Rectal smooth muscle tissue (tissue), 1 donor: ENCODE data around the gene ZNF79.

Source experiments
- H3K27ac ChIP-seq: one replicate; pipeline ENCODE4 v1.7.0; 2013; ENCODE audit warnings: low read depth, low read length, inconsistent platforms
- H3K27me3 ChIP-seq: one replicate; pipeline ENCODE4 v1.7.0; 2013; ENCODE audit warnings: low read length; ENCODE audit not compliant: control insufficient read depth, insufficient read depth
- H3K36me3 ChIP-seq: one replicate; pipeline ENCODE4 v1.7.0; 2013; ENCODE audit warnings: low read length; ENCODE audit not compliant: control insufficient read depth, insufficient read depth
- H3K4me1 ChIP-seq: one replicate; pipeline ENCODE4 v1.7.0; 2013; ENCODE audit warnings: low read length; ENCODE audit not compliant: control insufficient read depth, insufficient read depth
- H3K4me3 ChIP-seq: one replicate; pipeline ENCODE4 v1.7.0; 2013; ENCODE audit warnings: low read length
- H3K9ac ChIP-seq: one replicate; pipeline ENCODE4 v1.7.0; 2013; ENCODE audit warnings: low read length

The ZNF79 gene

DNA sequence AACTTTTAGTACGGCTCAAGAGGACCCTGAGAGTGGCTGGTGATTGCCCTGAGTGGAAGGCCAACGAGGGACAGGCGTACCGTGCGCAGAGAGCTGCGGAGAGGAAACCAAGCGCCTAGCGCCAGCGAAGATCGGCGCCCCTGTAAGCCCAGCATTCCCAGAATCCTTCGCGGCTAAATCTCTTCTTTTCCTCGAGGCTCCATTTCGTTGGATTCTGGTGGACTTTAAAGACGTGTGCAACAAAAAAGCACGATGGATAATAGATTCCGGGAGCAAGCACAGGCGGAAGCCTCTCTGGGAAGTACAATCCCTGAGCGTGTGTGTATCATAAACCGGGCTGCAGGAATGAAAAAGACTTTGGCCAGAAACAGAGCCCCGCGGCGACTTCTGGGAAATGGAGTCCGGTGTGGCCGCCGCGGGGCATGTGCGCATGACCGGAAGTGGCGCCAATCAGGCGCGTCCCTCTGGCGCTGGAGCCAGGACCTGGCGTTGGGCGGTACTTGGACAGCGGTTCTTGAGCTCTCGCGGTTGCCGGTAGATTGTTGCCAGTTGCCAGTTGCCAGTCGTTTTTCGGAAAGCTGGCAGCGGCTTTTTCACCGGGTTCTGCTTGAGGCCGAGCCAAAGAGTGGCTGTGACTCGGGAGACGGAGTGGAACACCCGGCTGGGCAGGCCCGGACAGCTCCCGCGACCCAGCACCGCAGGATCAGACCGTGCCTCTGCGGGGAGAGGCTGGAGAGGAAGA, at the start of gene ZNF79:
ZNF79 (plus strand) TSS at position 449 of the 742 bp plus-strand sequence. CDS start 406 bp downstream, outside the sequence.
- Histone ChIP-seq H3K4me3 (peak within 1 kb of the TSS; percentile 100), H3K27me3 (no peaks in the 10 kb centered on the region), H3K36me3 (no peaks in the 10 kb centered on the region), H3K4me1 (peaks cover 21% of the 10 kb centered on the region), H3K27ac (peak within 1 kb of the TSS; percentile 82), H3K9ac (peak within 1 kb of the TSS; percentile 89)

DNA sequence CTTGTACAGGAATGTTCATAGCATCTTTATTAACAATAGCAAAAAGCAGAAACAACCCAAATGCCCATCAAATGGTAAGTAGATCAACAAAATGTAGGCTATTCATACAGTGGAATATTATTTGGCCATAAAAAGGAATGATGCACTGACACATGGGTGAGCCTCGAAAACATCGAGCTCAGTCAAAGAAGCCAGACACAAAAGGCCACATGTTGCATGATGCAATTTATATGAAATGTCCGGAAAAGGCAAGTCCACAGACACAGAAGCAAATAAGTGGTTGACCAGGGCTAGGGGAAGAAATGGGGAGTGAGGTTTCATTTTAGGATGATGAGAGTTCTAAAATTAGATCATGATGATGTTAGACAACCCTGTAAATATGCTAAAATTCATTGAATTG, 43.7 kb upstream of the ZNF79 start:
- Histone ChIP-seq H3K36me3 (no peaks in the 10 kb centered on the region), H3K4me3 (no peak overlapping the region), H3K4me1 (no peaks in the 10 kb centered on the region), H3K27ac (no peak overlapping the region), H3K27me3 (no peaks in the 10 kb centered on the region), H3K9ac (no peak overlapping the region)

DNA sequence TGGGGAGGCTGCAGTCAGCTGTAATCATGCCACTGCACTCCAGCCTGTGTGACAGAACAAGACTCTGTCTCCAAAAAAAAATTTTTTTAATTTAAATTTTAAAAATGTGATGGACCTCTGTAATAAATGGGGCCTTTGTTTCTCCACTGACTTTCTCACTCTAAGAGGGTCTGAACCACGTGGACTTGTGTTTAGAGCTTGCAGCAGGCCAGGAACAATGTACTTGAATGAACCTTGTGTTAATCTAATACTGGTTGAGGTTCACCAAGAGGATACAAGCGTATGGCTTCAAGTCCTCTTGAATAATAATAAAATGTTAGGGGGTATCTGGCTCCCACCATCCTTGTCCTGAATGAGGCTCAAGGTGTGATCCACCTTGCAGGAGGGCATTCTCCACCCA, 41.6 kb upstream of the ZNF79 start:
- no peak overlapping the region for H3K9ac ChIP-seq
- no peaks in the 10 kb centered on the region for H3K36me3 ChIP-seq
- H3K4me3 ChIP-seq, result no peak overlapping the region
- no peaks in the 10 kb centered on the region for H3K4me1 ChIP-seq
- H3K27me3 ChIP-seq, result no peaks in the 10 kb centered on the region
- H3K27ac ChIP-seq, result no peak overlapping the region

DNA sequence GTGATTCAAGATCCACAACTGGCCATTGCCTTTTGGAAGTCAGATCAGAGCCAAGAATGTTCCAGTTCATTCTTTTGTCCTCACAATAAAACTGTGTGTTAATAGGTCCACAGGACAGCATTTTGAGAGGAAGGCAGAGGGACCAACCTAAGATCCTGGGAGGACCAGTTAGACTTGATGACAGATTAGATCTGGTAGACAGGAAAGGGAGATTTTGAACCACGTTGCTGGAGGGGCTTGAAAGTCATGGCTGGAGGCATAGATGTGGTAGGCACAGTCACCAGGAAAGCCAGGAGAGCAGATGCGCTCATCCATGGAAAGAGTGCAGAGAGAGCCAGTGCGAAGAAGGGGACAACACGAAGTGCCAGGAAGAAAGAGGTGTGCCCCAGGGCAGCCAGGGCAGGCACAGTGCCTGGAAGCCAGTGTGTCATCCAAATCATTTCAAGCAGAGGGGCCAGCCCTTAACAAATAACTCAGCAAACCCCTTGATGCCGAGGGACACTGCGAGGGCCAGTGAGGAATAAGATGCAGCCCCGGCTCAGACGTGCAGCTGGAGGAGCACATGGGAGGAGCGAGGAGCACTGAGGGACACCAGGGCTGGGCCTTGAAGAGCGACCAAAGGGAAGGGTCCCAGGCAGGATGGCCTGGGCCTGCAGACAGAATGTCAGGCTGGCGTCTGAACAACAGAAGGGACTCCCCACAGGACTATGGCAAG, 40.0 kb upstream of the ZNF79 start:
- H3K27ac ChIP-seq, result no peak overlapping the region

DNA sequence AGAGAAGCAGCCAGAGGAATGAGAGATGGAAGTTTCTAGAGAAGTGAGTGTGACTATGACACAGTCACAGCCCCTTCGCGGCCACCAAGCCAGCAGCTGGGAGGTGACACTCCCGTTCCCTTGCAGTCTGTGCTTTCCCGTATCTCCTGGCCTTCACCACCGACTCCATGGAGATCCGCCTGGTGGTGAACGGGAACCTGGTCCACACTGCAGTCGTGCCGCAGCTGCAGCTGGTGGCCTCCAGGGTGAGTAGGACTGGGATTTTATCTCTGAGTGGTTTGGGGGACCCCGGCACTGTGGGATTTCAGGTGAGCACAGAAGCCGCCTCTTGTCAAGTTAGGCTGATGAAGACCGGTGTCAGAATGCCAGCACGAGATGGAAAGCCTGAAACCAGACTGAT, 39.3 kb upstream of the ZNF79 start:
- no peak overlapping the region for H3K9ac ChIP-seq
- peaks cover 5% of the 10 kb centered on the region for H3K4me1 ChIP-seq
- no peak overlapping the region for H3K4me3 ChIP-seq
- no peaks in the 10 kb centered on the region for H3K27me3 ChIP-seq
- H3K27ac ChIP-seq, result no peak overlapping the region
- no peaks in the 10 kb centered on the region for H3K36me3 ChIP-seq

More for the DNA sequence above, 40.0 kb upstream of the ZNF79 start:
- Histone ChIP-seq H3K36me3 (no peaks in the 10 kb centered on the region), H3K4me1 (peaks cover 5% of the 10 kb centered on the region), H3K4me3 (no peak overlapping the region), H3K9ac (no peak overlapping the region), H3K27me3 (no peaks in the 10 kb centered on the region)

DNA sequence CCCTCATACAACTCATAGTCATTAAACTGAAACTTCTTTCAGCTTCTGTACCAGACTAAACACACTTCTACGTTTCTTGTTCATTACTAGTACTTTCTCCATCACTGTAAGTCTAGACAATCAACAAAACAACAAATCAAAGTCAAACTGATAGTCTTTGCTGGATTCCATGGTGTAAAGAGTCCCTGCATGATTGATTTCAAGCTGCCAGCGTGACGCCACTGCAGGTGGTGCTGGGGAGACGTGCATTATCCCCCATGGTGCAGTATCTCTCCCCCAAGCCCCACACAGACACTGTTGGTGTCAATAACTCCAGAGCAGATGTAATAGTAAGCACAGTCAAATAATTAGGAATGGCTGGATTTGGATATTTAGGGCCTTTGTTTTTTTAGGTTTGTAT, 37.9 kb upstream of the ZNF79 start:
- H3K27me3 ChIP-seq, result no peaks in the 10 kb centered on the region
- no peak overlapping the region for H3K4me3 ChIP-seq
- peaks cover 5% of the 10 kb centered on the region for H3K4me1 ChIP-seq
- H3K36me3 ChIP-seq, result no peaks in the 10 kb centered on the region
- no peak overlapping the region for H3K27ac ChIP-seq
- H3K9ac ChIP-seq, result no peak overlapping the region

DNA sequence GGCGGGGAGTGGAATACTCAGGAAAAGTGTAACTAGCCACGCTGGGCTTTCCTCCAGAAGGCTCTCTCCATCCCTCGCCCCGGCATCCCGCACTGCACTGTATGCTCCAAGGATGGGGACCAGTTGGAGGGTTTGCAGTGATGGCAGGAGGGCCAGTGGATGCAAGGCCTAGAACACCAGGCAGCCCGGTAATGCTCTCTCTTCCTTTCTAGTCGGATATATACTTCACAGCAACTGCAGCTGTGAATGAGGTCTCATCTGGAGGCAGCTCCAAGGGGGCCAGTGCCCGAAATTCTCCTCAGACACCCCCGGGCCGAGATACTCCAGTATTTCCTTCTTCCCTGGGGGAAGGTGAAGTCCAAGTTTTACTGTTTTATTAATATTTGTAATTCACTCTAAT, 37.2 kb upstream of the ZNF79 start:
- H3K4me3 ChIP-seq, result no peak overlapping the region
- H3K36me3 ChIP-seq, result no peaks in the 10 kb centered on the region
- peaks cover 5% of the 10 kb centered on the region for H3K4me1 ChIP-seq
- no peak overlapping the region for H3K27ac ChIP-seq
- H3K27me3 ChIP-seq, result no peaks in the 10 kb centered on the region
- H3K9ac ChIP-seq, result no peak overlapping the region

DNA sequence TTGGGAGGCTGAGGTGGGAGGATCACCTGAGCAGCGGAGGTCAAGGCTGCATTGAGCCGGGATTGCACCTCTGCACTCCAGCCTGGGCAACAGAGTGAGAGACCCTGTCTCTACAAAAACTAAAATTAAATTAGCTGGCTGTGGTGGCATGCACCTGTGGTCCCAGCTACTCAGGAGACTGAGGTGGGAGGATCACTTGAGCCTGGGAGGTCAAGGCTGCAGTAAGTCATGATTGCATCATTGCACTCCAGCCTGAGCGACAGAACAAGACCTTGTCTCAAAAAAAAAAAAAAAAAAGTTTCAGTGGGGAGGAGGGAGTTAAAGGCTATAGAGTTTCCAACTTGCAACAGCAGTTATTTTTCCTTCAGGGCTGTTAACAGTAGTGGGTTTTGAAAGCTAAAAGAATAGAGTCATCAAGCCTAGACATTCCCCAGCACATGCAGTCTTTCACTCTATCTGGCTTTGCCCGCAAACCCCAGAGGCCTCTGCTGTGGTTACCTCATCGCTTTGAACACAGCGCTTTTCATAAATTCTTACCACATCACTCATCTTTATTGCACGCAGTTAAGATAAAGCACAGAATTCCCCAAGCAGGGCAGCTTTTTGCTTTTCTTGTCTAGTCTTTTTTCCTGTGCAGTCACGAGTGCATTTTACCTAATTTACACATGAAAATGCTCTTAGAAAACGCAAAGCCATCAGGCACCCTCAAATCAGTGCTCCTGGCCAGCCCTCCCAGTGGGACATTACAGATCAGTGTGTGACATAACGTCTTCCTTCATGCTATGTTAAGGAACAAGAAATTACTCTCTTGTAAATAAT, 35.9 kb upstream of the ZNF79 start:
- peaks cover 5% of the 10 kb centered on the region for H3K4me1 ChIP-seq
- peak overlapping the region; percentile 46 for H3K27ac ChIP-seq
- no peaks in the 10 kb centered on the region for H3K27me3 ChIP-seq
- H3K36me3 ChIP-seq, result no peaks in the 10 kb centered on the region
- H3K4me3 ChIP-seq, result no peak overlapping the region
- H3K9ac ChIP-seq, result no peak overlapping the region

DNA sequence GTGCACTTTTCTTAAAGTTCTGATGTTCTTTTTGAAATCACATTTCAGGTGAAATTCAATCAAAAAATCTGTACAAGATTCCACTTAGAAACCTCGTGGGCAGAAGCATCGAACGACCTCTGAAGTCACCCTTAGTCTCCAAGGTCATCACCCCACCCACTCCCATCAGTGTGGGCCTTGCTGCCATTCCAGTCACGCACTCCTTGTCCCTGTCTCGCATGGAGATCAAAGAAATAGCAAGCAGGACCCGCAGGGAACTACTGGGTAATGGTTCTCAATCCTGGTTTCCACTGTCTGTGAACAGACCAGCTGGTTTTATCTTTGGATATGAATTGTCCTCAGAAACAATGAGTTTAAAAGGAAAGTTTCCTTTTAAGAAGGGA, 35.3 kb upstream of the ZNF79 start:
- no peak overlapping the region for H3K4me3 ChIP-seq
- peaks cover 5% of the 10 kb centered on the region for H3K4me1 ChIP-seq
- no peaks in the 10 kb centered on the region for H3K27me3 ChIP-seq
- H3K9ac ChIP-seq, result no peak overlapping the region
- no peaks in the 10 kb centered on the region for H3K36me3 ChIP-seq
- H3K27ac ChIP-seq, result peak overlapping the region; percentile 46

DNA sequence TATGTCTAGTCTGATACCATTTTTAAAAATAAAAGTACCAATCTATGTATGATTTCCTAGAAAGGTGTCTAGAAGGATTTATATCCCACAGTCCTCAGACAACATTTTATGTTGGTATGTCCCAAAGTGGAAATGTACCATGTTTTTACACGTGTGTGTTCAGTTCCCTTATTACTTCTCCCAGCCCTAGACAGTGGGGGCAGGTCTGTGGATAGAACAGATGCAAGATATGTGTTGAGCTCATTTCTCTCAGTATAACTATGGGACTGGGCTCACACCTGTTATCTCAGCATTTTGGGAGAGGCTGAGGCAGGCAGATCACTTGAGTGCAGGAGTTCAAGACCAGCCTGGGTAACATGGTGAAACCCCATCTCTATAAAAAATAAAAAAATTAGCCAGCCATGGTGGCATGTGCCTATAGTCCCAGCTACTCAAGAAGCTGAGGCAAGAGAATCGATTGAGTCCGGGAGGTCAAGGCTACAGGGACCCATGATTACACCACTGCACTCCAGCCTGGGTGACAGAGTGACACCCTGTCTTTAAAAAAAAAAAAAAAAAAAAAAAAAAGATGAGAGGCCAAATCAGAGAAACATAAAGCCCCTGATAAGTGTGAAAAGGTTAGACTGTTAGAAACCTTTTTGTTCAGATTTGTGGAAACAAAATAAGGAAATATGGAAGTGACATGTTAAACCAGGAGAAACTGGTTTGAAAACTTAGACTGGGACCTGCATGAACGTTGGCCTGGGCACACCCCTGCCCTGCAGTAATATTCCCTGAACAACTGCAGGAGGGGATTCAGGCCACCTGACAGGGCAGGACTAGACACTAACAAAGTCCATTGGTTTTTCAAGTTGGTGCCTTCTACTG, 34.6 kb upstream of the ZNF79 start:
- no peak overlapping the region for H3K4me3 ChIP-seq
- H3K27me3 ChIP-seq, result no peaks in the 10 kb centered on the region
- no peaks in the 10 kb centered on the region for H3K36me3 ChIP-seq
- H3K27ac ChIP-seq, result no peak overlapping the region
- peaks cover 5% of the 10 kb centered on the region for H3K4me1 ChIP-seq
- no peak overlapping the region for H3K9ac ChIP-seq

DNA sequence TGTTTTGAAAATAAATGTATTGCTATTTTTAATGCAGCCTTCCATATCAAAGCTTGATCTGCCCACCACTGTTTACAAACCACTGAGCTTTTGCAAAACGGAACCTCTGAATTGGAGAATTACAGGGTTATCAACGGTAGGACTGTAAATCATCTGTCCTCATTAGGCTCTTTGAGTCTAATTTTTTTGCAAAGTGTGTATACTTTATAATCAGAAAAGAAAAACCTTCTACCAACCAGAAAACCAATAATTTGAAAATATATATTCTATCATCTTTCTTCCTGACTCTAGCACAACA, 34.0 kb upstream of the ZNF79 start:
- no peak overlapping the region for H3K9ac ChIP-seq
- no peak overlapping the region for H3K27ac ChIP-seq
- H3K36me3 ChIP-seq, result no peaks in the 10 kb centered on the region
- H3K4me1 ChIP-seq, result peaks cover 5% of the 10 kb centered on the region
- H3K27me3 ChIP-seq, result no peaks in the 10 kb centered on the region
- no peak overlapping the region for H3K4me3 ChIP-seq

DNA sequence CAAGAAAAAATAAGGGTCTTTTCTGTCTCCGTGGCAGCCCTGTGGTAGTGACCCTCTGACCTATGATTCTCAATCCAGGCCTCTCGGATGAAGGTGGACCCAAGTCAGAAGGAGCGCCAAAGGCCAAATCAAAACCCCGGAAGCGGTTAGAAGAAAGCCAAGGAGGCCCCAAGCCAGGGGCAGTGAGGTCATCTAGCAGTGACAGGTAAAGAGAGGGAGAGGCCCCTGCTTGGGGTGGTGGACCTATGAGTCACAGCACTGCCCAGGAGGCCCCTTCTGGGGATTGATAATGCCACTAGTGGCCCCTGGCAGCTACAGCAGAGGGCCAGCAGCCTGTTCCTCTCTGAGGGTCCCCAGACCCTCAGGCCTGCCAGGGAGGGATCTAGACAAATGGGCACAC, 33.6 kb upstream of the ZNF79 start:
- Histone ChIP-seq H3K36me3 (no peaks in the 10 kb centered on the region), H3K4me1 (peaks cover 5% of the 10 kb centered on the region), H3K4me3 (no peak overlapping the region), H3K27me3 (no peaks in the 10 kb centered on the region), H3K9ac (no peak overlapping the region), H3K27ac (no peak overlapping the region)
